Activated CD4-positive, alpha-beta T cell treated with anti-CD3 and anti-CD28 coated beads, Interleukin-2, amount 50 U/mL, for 16 hours (primary cell): Measurements from ENCODE around the gene SH3PXD2A.
A peak's percentile ranks its signal among the peaks of the same experiment; 100 is the strongest.

Experiments used
- DNase-seq: peaks from one replicate; pipeline ENCODE4 v3.0.0-alpha.2; 2020

Gene SH3PXD2A

DNA sequence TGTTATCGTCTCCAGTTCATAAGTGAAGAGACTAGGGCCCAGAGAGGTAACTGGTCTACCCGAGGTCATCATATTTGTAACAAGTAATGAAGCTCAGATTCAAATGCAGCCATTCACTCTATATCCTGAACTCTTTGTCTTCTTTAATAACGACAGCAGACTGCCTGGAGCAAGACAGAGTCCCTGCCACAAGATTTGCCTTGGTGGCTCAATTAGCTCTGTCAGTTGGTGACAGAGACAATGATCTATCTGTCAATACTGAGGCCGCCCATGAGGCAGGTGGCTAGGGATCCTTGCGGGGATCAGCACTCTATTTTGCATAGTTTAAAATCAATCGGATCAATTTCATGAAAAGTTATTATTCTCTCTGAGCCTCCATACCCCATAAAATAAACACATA lies 43.9 kb downstream of the SH3PXD2A start:
- no peak for DNase-seq

DNA sequence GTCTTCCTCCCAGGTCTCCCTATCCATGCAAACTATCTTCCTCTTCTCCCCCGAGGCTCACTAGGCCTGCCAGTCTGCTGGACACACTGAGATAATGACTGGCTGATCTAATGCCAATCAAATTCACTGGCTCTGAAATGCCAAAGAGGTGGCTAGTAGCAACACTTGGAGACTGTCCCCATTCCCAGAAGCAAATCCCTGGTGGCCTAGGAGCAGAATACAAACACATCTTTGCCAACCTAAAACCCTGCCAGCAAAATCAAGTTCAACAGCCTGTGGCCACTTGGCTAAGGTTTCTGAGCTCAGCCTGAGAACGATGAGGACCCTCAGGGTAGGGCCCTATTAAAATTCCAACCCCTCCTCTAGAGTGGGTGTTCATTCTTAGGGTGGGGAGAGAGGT lies 46.6 kb downstream of the SH3PXD2A start:
- DNase-seq: no peak

DNA sequence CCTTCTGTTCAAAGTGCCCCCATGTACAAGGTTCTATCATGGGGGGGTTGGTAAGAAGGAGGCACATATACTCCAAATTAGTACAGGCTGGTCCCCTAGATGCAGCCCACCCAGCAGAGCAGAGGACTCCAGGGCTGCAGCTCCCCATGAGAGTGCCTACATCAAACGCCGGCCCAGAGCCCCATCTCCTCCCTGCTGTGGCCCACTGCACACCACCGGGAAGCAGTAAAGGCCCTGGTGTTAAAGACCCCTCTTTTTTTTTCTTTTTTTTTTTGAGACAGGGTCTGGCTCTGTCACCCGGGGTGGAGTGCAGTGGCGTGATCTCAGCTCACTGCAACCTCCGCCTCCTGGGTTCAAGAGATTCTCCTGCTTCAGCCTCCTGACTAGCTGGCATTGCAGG lies 47.4 kb downstream of the SH3PXD2A start:
- no peak for DNase-seq

DNA sequence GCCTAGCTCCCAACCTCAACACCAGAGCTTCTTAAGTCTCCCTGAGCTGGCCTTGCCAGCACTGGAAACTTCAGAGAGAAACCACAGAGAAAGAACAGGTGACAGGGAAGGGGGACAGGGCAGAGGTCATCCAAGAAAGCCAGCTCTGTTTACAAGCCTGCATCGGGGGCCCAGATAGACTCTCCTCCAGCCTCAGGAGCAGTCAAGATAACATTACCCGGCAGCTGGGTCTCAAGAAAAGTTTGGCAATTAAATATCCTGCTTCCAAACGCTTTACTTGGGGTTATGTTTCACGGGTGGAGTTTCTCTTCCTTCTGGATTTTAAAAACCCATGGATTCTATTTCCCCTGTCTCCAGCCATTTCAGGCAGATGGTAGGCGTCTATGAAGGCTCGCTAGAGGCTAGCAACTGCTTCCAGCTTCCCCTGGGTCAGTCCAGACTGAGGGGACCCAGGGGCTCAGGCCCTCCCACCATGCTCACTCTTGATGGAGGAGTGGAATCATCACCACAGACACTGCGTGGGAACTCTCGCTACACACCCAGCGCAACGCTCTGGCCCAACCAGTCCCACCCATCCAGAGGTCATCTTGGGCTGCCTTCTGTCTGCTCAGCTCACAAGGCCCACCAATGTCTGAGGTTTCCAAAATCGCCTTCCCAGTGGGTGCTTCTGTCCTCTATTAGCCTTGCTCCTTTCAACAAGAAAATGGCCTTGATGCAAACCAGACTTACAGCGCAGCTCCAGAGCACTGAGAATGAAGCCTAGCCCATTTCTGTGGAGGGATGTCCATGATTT lies 48.8 kb downstream of the SH3PXD2A start:
- no peak for DNase-seq

DNA sequence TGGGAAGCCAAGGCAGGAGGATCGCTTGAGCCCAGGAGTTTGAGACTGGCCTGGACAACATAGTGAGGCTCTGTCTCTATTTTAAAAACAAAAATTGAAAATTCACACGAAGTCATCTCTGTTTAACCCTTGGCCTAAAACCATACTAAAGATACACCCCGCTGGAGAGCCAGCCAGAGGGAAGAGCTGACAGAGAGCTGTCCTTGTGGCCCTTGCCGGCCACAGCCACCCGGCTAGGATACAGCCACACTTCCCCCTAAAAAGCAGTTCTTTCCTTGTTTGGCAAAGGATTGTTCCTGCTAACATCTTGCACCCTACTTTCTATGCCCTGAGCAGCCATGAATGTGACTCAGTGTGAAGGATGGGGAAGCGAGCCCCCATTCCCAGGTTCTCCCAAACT lies 49.6 kb downstream of the SH3PXD2A start:
- DNase-seq: no peak

DNA sequence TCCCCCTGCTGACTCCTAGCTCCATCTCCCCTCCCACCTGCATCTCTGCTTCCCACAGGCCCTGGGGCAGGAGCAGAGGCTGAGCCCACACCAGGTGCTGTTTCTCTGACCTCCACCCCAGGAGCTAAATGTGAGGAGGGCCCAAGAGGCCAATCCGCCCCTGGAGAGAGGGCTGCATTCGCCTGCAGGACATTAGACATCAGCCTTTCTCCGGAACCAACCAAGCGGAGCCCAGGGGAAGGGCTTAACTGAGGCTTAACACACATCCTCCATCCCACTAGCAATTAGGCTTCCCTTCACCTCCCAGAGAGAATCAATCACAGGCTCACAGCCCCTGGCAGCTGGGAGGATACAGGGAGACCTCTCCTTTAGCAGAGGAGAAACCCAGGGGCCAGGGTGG lies 50.5 kb downstream of the SH3PXD2A start:
- DNase-seq: no peak

DNA sequence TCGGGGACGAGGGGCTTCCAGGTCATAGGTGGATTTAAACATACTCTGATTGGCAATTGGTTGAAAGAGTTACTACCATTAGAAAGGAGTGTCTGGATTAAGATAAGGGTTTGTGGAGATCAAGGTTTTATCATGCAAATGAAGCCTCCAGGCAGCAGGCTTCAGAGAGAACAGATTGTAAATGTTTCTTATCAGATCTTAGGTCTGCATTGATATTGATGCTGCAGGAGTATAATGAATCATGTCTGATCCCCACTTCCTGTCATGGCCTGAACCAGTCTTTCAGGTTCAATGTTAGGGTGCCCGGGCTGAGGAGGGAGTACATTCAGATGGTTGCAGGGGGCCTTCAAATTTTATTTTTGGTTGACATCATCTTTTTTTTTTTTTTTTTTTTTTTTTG lies 51.4 kb downstream of the SH3PXD2A start:
- peak; percentile 53 for DNase-seq

DNA sequence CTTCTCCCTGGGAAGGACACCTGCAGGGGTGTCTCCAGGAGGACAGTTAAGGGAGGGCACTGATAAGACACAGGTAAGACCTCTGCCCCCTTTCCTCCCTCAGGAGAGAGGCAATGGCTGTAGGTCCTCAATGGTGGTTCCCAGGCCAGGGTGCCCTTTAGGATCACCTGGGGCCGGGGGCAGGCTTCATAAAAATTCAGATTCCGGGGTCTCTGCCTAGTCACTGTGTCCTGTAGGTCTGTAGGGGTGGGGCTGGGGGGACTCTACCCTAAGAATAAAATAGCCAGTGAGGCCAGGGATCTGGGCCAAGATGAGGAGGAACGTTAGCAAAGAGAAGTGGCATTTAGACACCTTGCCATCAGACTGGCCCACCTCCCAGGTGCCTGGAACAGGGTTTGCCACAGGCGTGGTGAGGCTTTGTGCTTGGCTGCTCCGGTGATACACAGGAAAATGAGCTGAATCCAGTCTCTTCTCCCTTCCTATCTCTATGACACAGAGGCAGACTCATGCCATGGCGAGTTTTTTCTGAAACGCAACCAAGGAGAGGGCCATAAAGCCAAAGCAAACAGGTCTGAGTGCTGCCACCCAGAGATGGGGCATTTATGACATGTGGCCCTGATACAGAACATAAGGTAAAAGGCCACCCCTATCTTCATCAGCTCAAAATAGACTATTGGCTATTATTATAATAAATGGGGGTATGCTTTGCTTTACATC lies 52.6 kb downstream of the SH3PXD2A start:
- no peak for DNase-seq

DNA sequence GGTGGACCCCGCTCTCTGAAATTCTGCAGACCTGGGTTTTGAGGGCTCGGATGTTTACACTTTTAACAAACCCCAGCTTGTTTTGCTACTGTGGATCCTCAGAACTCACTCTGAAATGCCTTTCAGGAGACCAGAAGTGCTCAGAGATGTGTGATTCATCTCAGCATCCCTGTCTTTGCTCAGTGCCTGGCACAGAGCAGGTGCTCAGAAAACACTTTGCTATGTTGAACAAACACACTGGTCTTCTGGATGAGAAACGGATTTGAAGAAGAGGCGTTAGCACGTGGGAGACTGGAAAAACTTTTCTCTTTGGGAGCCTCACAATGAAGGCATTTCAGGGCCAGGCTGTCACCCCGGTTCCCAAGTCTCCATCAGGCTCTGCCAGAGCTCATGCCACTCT lies 53.3 kb downstream of the SH3PXD2A start:
- DNase-seq: no peak

DNA sequence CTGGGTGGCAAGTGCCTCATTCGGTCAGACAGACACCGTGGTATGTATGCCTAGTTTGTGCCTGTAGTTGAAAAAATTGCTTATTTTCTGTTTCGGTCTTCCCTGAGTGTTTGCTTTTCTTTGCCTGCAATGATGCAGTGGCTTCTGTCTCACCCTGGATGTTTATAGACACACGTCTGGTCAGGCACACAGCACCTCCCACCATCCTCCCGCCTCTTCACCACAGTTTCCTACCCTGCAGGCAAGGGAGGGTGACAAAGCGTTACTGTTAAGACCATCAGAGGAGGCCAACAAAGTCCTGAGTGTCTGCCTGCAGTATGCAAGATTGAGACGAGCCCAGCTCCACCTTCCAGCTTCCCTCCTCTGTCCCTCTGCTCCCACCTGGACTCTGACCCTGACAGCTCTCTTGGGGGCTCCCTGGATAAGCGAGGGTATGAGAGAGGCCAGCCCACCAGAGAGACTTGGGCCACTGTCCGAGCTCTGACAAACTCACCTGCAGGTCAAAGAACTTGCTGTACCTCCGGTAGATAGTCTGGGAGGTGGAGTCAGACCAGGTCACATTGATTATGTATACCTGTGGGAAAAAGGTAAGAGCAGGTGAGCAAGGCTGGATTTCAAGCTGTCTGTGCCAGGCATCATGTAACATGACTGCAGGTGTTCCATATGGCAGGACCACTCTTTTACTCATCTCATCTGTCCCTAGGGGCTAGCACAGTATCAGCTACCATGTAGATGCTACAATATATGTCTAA lies 54.4 kb downstream of the SH3PXD2A start:
- DNase-seq: peak; percentile 55

DNA sequence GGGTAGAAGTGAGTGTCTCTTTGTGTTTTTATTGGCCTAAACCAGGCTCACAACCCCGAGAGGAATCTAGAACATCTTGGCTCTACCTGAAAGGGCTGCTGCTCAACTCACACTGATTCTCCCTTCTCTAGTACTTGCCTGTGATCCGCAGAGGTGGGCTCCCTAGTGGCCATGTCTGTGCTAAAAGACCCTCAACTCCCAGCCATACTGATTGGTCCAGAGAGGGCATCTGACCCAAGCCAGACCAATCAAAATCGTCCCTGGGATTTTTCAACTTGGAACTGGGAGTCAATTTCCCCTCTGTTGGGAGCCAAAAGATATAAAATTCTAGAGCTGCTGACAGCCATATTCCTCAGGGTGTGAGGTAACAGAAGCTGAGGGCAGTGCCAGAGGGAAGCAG lies 55.3 kb downstream of the SH3PXD2A start:
- DNase-seq: no peak

DNA sequence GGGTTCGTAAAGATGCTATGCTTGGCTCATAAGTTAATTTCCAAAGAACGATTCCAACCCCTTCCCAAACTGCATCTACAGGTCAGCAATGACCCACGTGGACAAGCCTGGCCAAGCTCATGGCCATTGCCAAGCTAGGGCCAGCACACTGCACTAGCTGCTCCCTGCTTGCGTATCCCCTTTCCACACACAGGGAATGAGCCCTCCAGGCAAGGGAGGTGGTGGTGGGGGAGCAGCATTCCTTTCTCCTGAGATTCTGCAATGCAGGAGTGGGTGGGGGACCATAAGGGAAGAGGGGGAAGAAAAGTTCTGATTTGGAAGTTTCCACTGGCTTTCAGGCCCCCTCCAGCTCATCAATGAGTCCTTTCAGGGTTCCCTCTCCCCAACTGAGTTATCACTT lies 56.0 kb downstream of the SH3PXD2A start:
- no peak for DNase-seq

DNA sequence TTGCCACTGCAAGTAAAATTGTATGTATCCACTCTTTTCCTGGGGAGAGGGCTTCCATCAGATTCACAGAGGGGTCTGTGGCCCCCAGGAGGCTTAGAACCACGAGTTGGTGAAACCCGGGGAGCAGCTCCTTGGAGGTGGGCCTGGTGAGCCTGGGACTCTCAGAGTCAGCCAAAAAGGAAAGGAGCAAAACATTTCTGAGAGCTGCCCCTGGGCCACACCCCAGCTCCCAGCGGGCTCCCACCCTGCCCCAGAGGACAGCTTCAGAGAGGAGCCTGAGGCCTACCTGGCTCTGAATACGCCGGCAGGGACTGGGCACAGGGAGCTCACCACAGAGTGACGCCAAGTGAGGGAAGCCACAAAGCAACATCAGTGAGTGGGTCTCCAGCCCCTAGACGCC lies 56.9 kb downstream of the SH3PXD2A start:
- DNase-seq: no peak

DNA sequence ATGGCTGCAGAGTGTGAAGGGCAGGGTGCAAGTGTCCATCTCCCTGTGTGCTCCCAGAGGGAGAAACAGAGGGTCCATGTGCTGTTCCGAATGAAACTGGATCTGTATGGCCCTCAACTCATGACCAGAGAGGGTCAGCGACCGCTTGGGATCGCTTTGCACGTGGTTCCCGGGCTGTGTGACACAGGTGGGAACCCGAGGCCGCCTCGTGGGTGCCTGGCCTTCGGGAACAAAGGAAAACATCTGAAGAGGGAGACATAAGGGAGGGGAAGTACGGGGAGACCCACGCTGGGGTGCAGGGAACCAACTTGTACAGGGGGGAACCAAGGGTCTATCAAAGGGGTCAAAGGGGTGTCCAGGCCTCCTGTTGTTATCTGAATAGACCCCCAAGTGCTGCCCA lies 57.5 kb downstream of the SH3PXD2A start:
- no peak for DNase-seq

DNA sequence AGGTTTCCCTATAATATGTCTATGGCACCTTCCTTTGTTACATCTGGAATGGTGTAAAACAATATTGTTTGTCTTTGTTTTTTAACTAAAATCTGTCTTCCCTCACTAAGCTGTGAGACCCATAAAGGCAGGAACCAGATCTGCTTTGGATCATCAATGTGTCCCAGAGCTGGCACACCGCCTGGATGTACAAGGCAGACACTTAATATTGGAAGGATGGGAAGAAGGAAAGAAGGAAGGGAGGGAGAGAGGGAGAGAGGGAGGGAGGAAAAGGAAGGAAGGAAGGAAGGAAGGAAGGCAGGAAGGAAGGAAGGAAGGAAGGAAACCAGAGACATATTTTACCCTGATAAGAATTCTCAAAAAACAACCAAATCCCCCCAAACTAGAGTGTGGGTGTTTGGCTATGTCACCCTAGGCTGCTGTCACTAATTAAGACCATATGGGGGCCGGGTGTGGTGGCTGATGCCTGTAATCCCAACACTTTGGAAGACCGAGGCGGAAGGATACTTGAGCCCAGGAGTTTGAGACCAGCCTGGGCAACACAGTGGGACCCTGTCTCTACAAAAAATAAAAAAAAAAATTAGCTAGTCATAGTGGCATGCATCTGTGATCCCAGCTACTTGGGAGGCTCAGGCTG lies 59.6 kb downstream of the SH3PXD2A start:
- DNase-seq: no peak

DNA sequence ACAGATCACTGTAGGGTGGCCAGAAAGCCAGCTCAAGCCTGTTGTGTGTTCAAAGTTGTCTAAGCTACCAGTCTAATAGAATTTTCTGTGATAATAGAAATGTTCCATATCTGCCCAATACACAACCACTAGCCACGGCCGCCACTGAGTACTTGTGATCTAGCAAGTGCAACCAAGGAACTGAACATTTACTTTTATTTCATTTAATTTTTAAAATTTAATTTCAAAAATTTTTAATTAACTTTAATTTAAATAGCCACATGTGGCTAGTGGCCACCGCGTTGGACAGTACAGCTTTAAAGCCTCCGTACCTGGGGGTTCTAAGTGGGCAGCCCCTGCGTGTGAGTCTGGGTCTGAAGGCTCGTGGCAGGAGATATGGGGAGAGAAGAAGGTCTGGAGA lies 60.4 kb downstream of the SH3PXD2A start:
- no peak for DNase-seq

DNA sequence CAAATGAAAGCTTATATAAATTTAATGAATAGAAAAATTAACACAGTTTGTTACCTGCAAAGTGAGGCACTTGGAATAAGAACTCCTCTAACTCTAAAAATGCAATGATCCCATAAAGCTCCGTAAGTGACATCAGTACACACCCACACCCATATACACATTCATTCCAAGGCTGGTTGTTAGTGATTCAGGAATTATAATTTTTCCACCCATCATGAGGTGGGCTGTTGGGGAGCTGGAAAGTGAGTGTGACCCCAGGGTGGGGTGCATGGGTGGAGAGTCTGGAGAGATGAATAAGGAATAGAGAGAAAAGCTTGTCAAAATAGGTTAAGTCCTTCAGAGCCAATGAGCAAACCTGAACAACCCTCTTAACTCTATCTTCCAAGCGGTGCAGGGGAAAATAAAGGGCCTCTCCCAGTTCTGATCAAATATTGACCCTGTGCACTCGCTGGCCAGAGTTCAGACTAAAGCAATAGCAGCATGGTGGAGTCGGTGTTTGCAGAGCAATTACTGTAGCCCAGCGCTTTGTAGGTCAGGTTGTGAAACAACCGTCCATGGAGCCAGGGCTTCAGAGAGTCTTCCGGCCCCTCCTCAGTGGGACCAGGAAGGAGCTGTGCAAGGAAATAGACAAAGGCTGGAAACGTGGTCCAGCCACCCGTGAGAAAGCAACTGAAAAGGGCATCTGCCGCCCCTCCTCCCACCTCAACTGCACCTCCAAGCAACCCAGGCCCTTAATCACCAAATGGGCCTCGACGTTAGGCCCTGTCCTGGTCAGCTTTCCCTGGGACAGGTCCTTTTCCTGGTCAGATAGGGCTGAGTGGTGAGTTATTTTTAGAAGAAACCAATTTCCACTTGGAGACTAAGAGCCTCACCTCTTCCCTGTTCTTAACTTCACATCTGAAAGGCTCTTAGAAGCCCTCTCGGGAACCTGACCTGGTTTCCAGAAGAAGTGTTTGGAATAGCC lies 61.2 kb downstream of the SH3PXD2A start:
- no peak for DNase-seq

DNA sequence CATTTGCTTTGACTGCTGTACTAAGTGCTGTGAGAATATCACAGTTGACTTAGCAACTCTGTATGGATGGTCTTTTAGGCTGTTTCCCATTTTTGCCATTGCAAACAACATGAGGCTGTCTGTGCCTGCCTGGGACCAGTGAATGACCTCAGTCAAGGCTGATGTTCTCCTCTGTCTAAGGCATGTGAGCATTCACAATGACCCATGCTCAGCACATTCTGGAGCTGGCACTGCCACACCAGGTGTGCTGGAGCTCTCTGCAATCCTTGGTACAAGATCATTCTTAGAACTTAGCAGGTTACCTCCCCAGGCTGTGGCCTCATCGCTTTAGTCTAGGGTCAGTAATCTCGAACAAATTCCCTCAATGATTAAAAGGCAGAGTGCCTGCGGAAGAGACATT lies 61.9 kb downstream of the SH3PXD2A start:
- DNase-seq: no peak

DNA sequence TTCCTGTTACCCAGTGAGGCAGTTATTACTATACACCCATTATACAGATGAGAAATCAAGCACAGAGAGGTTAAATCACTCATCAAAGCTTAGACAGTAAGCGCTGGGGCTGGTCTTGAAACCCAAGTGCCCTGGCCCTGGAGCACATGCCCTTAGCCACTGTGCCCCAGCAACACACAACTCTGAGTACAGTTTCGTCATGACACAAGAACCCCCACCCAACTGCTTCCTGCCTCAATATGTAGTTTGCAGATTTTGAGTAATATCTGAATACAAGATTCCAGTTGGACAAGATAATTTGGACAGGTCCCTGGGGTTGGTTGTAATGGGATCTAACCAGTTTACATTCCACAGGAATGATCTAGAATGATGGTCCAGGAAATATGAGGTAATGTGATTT lies 62.8 kb downstream of the SH3PXD2A start:
- DNase-seq: no peak

DNA sequence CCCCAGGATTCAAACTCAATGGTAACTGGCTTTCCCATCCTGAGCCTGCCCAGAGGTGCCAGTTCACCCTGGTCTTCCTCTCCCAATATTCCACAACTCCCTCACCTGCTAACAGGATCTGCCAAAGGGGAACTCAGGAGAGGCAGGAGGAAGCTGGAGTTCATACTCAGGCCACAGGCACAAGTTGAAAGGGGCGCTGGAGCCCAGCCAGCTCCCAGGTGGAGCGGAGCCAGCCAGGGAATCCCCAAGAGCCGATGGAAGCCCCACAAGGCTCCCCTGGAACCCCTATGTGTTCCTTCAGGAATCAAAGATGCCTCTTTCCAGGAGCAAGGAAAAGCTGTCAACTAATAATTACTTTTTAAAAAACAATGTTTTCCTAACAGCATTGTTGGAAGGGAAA lies 63.5 kb downstream of the SH3PXD2A start:
- DNase-seq: no peak

DNA sequence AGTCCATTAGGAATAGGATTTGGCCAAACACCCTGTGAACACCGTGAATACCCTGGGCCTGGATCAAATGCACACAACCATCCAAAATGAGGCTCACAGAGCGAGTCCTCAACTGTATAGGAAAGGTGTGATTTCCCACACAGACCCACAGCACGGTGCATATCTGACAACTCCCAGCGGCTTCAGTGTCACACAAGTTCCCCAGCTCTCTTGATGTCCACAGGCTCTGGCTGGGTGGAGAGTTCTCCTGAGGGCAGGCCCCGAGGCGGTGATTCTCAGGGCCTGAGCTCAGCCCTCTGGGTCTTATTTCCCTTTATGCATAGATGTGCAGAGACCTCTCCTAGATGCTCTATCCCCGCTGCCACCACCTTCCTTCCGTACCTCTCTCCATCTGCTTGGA lies 64.1 kb downstream of the SH3PXD2A start:
- DNase-seq: no peak

DNA sequence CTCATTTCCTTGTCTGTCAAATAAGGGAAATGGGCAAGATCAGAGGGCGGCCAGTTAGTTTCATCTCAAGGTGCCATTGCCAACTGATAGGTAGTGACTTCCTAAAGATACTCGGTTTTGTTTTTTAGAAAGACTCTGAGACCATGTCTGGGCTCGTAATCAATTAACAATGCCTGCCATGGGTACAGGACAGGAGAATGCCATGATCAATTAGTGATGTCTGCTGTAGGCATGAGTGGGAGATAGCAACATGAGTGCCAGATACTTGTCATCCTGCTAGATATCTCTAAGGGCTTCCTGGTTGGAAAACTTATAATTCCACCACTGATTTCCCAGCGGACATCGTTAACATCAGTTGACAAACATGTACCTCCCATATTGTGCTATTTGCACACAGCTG lies 64.8 kb downstream of the SH3PXD2A start:
- no peak for DNase-seq
